Coronary artery (tissue), 2 donors: ENCODE measurements around the gene CRYBA2.

Experiments
- DNase-seq: peaks from one replicate; pipeline ENCODE4 v3.0.0-alpha.2; 2017; ENCODE audit warnings: low spot score
- H3K27ac ChIP-seq, 2 donors: fragments of 200-600 bp; sonication (generic); one replicate each; pipeline ENCODE4 v1.5.1; 2016 to 2019
- H3K4me3 ChIP-seq: fragments of 200-600 bp; sonication (generic); 2 replicates; pipeline ENCODE4 v1.5.1; 2016; ENCODE audit warnings: mild to moderate bottlenecking, moderate library complexity
- TF ChIP-seq, protein P1 (sequence below): fragments of 200-600 bp; sonication (generic); IDR thresholded peaks from one replicate; pipeline ENCODE4 v1.5.1; 2019; ENCODE audit warnings: antibody characterized with exemption

The CRYBA2 gene

DNA sequence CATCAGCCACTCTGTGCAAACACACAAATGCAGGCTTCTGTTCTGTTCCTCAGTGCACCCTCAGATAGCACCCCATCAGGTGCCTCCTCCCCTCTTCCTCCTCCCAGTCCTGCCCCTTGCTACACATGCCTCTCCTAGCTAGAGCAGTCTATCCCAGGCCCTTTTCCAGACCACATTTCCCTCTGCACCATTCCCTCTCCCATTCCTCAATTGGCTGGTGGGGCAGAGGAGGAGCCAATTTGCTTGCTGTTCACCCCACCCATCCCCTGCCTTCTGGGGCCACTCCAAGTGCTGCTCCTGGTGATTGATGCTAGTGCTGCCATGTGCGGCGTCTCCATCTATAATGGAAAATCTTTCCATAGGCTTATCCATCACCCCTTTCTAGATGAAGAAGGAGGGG lies 42.7 kb upstream of the CRYBA2 start:
- H3K27ac ChIP-seq: no peak overlapping the region
- DNase-seq: no peak
- no peak overlapping the region for H3K4me3 ChIP-seq
- TF ChIP-seq, protein P1, sequence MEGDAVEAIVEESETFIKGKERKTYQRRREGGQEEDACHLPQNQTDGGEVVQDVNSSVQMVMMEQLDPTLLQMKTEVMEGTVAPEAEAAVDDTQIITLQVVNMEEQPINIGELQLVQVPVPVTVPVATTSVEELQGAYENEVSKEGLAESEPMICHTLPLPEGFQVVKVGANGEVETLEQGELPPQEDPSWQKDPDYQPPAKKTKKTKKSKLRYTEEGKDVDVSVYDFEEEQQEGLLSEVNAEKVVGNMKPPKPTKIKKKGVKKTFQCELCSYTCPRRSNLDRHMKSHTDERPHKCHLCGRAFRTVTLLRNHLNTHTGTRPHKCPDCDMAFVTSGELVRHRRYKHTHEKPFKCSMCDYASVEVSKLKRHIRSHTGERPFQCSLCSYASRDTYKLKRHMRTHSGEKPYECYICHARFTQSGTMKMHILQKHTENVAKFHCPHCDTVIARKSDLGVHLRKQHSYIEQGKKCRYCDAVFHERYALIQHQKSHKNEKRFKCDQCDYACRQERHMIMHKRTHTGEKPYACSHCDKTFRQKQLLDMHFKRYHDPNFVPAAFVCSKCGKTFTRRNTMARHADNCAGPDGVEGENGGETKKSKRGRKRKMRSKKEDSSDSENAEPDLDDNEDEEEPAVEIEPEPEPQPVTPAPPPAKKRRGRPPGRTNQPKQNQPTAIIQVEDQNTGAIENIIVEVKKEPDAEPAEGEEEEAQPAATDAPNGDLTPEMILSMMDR: no peak

- no peak overlapping the region for H3K4me3 ChIP-seq
- DNase-seq: no peak
- TF ChIP-seq, protein P1: no peak
- H3K27ac ChIP-seq: no peak overlapping the region
Measured at GRCh38 chr2:219034823-219035222, 41.6 kb upstream of the CRYBA2 start.

GRCh38 chr2:219032051-219032745 lies 39.0 kb upstream of the CRYBA2 start:
- Histone ChIP-seq H3K27ac (no peak overlapping the region), H3K4me3 (no peak overlapping the region)
- TF ChIP-seq, protein P1: no peak
- no peak for DNase-seq

- DNase-seq: no peak
- Histone ChIP-seq H3K27ac (no peak overlapping the region), H3K4me3 (no peak overlapping the region)
- TF ChIP-seq, protein P1: no peak
Measured at GRCh38 chr2:219031005-219031738, 38.0 kb upstream of the CRYBA2 start.

DNA sequence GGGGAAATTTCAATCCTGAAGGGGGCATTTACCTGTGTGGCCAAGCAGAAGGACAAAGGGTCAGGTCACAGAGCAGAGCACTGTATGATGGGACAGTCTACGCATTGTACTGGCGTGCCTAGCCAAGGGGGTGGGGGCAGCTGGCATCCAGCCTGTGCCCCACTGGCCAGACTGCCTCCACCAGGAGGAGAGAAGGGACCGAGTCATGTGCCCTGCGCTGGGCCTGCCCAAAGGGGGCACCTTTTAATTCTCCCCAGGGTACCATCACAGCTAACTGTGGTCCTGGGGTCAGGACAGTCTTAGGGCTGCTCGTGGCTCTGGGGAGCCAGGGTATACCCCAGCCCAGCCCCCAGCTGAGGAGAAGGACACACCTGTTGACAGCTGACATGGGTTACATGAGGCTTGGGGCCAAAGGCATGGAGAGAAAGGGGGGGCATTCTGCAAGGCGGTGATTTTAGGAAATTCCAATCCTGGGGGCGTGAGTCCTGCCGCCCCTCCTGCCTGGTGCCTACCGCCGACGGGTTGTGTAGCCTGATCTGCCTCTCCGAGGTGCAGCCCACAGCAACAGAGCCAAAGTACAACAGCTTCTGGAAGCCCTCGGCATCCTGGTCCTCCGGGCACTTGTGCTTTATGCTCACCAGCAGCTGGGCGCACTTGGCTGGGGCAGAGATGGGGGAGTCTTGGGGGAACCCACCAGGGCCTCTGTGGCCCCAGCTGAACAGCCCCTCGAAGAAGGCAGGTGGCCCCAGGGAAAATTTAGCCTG lies 37.1 kb upstream of the CRYBA2 start:
- DNase-seq: no peak
- TF ChIP-seq, protein P1: no peak
- H3K27ac ChIP-seq: no peak overlapping the region

GRCh38 chr2:219029829-219030165 lies 36.6 kb upstream of the CRYBA2 start:
- no peak for DNase-seq
- TF ChIP-seq, protein P1: peak; percentile 93
- no peak overlapping the region for H3K27ac ChIP-seq
- no peak overlapping the region for H3K4me3 ChIP-seq

More for the DNA sequence above, 37.1 kb upstream of the CRYBA2 start:
- H3K4me3 ChIP-seq: no peak overlapping the region
